ENCODE results near the gene OLFM4.

The OLFM4 gene

GRCh38 chr13:53074114-53074513 lies 45.5 kb downstream of the OLFM4 start:
- Histone ChIP-seq H3K9me3 (ENCODE audit: insufficient read depth, low read depth, low read length) (no peaks in the 10 kb centered on the region; the same call in 1 of the 2 replicates), H3K36me3 (ENCODE audit: insufficient read depth, low read depth, low read length) (no peaks in the 10 kb centered on the region), H3K27me3 (ENCODE audit: insufficient read depth, low read length) (no peaks in the 10 kb centered on the region), H3K4me3 (ENCODE audit: low read length) (no peak overlapping the region), H3K9ac (ENCODE audit: low read depth, low read length) (no peak overlapping the region), H3K27ac (ENCODE audit: low read length) (no peak overlapping the region), H3K4me1 (ENCODE audit: insufficient read depth, low read length) (peaks cover 11% of the 10 kb centered on the region; the same call in 1 of the 2 replicates)

- Histone ChIP-seq H3K4me3 (ENCODE audit: low read length) (no peak overlapping the region), H3K4me1 (ENCODE audit: insufficient read depth, low read length) (peaks cover 10% of the 10 kb centered on the region; the same call in 1 of the 2 replicates), H3K36me3 (ENCODE audit: insufficient read depth, low read depth, low read length) (no peaks in the 10 kb centered on the region), H3K9ac (ENCODE audit: low read depth, low read length) (no peak overlapping the region), H3K27ac (ENCODE audit: low read length) (no peak overlapping the region), H3K9me3 (ENCODE audit: insufficient read depth, low read depth, low read length) (no peaks in the 10 kb centered on the region; the same call in 1 of the 2 replicates), H3K27me3 (ENCODE audit: insufficient read depth, low read length) (no peaks in the 10 kb centered on the region)
These were observed 46.9 kb downstream of the OLFM4 start for GRCh38 chr13:53075356-53076041.

- H3K9ac ChIP-seq (ENCODE audit: low read depth, low read length): no peak overlapping the region
- H3K27ac ChIP-seq (ENCODE audit: low read length): no peak overlapping the region
- no peak overlapping the region for H3K4me3 ChIP-seq (ENCODE audit: low read length)
- peaks cover 10% of the 10 kb centered on the region; the same call in 1 of the 2 replicates for H3K4me1 ChIP-seq (ENCODE audit: insufficient read depth, low read length)
- no peaks in the 10 kb centered on the region; the same call in none of the 2 replicates for H3K9me3 ChIP-seq (ENCODE audit: insufficient read depth, low read depth, low read length)
- no peaks in the 10 kb centered on the region for H3K36me3 ChIP-seq (ENCODE audit: insufficient read depth, low read depth, low read length)
- no peaks in the 10 kb centered on the region for H3K27me3 ChIP-seq (ENCODE audit: insufficient read depth, low read length)
These were observed 51.1 kb downstream of the OLFM4 start for GRCh38 chr13:53079691-53080090.

- H3K4me3 ChIP-seq (ENCODE audit: low read length): no peak overlapping the region
- no peaks in the 10 kb centered on the region for H3K27me3 ChIP-seq (ENCODE audit: insufficient read depth, low read length)
- H3K36me3 ChIP-seq (ENCODE audit: insufficient read depth, low read depth, low read length): no peaks in the 10 kb centered on the region
- H3K9me3 ChIP-seq (ENCODE audit: insufficient read depth, low read depth, low read length): peaks cover 3% of the 10 kb centered on the region
- H3K27ac ChIP-seq (ENCODE audit: low read length): no peak overlapping the region
- no peak overlapping the region for H3K9ac ChIP-seq (ENCODE audit: low read depth, low read length)
- no peaks in the 10 kb centered on the region for H3K4me1 ChIP-seq (ENCODE audit: insufficient read depth, low read length)
These were observed 60.3 kb downstream of the OLFM4 start for GRCh38 chr13:53088871-53089270.

- H3K27ac ChIP-seq (ENCODE audit: low read length): no peak overlapping the region
- H3K36me3 ChIP-seq (ENCODE audit: insufficient read depth, low read depth, low read length): no peaks in the 10 kb centered on the region
- H3K9me3 ChIP-seq (ENCODE audit: insufficient read depth, low read depth, low read length): peaks cover 3% of the 10 kb centered on the region; the same call in 1 of the 2 replicates
- H3K27me3 ChIP-seq (ENCODE audit: insufficient read depth, low read length): no peaks in the 10 kb centered on the region
- H3K4me3 ChIP-seq (ENCODE audit: low read length): no peak overlapping the region
- H3K9ac ChIP-seq (ENCODE audit: low read depth, low read length): no peak overlapping the region
- H3K4me1 ChIP-seq (ENCODE audit: insufficient read depth, low read length): no peaks in the 10 kb centered on the region
These were observed 61.3 kb downstream of the OLFM4 start for GRCh38 chr13:53089951-53090350.

- Histone ChIP-seq H3K9me3 (ENCODE audit: insufficient read depth, low read depth, low read length) (peaks cover 3% of the 10 kb centered on the region; the same call in 1 of the 2 replicates), H3K9ac (ENCODE audit: low read depth, low read length) (no peak overlapping the region), H3K4me1 (ENCODE audit: insufficient read depth, low read length) (no peaks in the 10 kb centered on the region), H3K27ac (ENCODE audit: low read length) (no peak overlapping the region), H3K36me3 (ENCODE audit: insufficient read depth, low read depth, low read length) (no peaks in the 10 kb centered on the region), H3K27me3 (ENCODE audit: insufficient read depth, low read length) (no peaks in the 10 kb centered on the region), H3K4me3 (ENCODE audit: low read length) (no peak overlapping the region)
These were observed 61.8 kb downstream of the OLFM4 start for GRCh38 chr13:53090461-53090860.

- Histone ChIP-seq H3K36me3 (ENCODE audit: insufficient read depth, low read depth, low read length) (no peaks in the 10 kb centered on the region), H3K9ac (ENCODE audit: low read depth, low read length) (no peak overlapping the region), H3K27me3 (ENCODE audit: insufficient read depth, low read length) (no peaks in the 10 kb centered on the region), H3K4me3 (ENCODE audit: low read length) (no peak overlapping the region), H3K4me1 (ENCODE audit: insufficient read depth, low read length) (no peaks in the 10 kb centered on the region), H3K27ac (ENCODE audit: low read length) (no peak overlapping the region), H3K9me3 (ENCODE audit: insufficient read depth, low read depth, low read length) (peaks cover 3% of the 10 kb centered on the region; the same call in 1 of the 2 replicates)
These were observed 64.3 kb downstream of the OLFM4 start for GRCh38 chr13:53092931-53093330.

- H3K4me1 ChIP-seq (ENCODE audit: insufficient read depth, low read length): no peaks in the 10 kb centered on the region
- H3K27me3 ChIP-seq (ENCODE audit: insufficient read depth, low read length): no peaks in the 10 kb centered on the region
- H3K9ac ChIP-seq (ENCODE audit: low read depth, low read length): no peak overlapping the region
- H3K36me3 ChIP-seq (ENCODE audit: insufficient read depth, low read depth, low read length): no peaks in the 10 kb centered on the region
- H3K4me3 ChIP-seq (ENCODE audit: low read length): no peak overlapping the region
- H3K27ac ChIP-seq (ENCODE audit: low read length): no peak overlapping the region
- H3K9me3 ChIP-seq (ENCODE audit: insufficient read depth, low read depth, low read length): no peaks in the 10 kb centered on the region
These were observed 69.8 kb downstream of the OLFM4 start for GRCh38 chr13:53098455-53098854.

- H3K36me3 ChIP-seq (ENCODE audit: insufficient read depth, low read depth, low read length): no peaks in the 10 kb centered on the region
- H3K27me3 ChIP-seq (ENCODE audit: insufficient read depth, low read length): no peaks in the 10 kb centered on the region
- H3K4me1 ChIP-seq (ENCODE audit: insufficient read depth, low read length): no peaks in the 10 kb centered on the region
- no peak overlapping the region for H3K27ac ChIP-seq (ENCODE audit: low read length)
- no peak overlapping the region for H3K4me3 ChIP-seq (ENCODE audit: low read length)
- no peaks in the 10 kb centered on the region for H3K9me3 ChIP-seq (ENCODE audit: insufficient read depth, low read depth, low read length)
- H3K9ac ChIP-seq (ENCODE audit: low read depth, low read length): no peak overlapping the region
These were observed 71.9 kb downstream of the OLFM4 start for GRCh38 chr13:53100394-53101063.
